Naive thymus-derived CD4-positive, alpha-beta T cell (primary cell): Measurements from ENCODE around the gene PPA2. TPM values are rescaled to one million over a fixed set of nuclear protein-coding genes. Genes with fewer than 3 reads are reported as not detected.
A peak's percentile ranks its signal among the peaks of the same experiment; 100 is the strongest.

Experiments used
- ATAC-seq: fragments of 150-1000 bp; cut with Tn5 transposase; 2 replicates; pipeline ENCODE4 v1.10.0; 2021; ENCODE audit warnings: mild to moderate bottlenecking, moderate library complexity
- CTCF ChIA-PET: fragments of 350-600 bp; sonication (Branson Sonifier 250); formaldehyde crosslinking; loops from one replicate; lab custom pipeline; 2021; ENCODE audit warnings: antibody characterized with exemption; lab: Charles Lee
- POLR2A ChIA-PET: fragments of 350-600 bp; sonication (Branson Sonifier 250); formaldehyde crosslinking; loops from one replicate; lab custom pipeline; 2021; ENCODE audit warnings: antibody characterized with exemption, inconsistent platforms; lab: Charles Lee
- DNase-seq, 9 donors: peaks; one replicate each; pipeline versions ENCODE4 v3.0.0 to v3.0.0-alpha.2; 2020 to 2022; ENCODE audit warnings: mixed read lengths in 1 of 9
- H3K27ac ChIP-seq: one replicate; pipeline ENCODE4 v1.7.0; 2013; ENCODE audit warnings: mild to moderate bottlenecking, low read depth, low read length, moderate library complexity
- H3K27me3 ChIP-seq, 2 donors: one replicate each; pipeline ENCODE4 v1.7.0; 2013; ENCODE audit warnings: low read length in 2 of 2, mild to moderate bottlenecking in 2 of 2, moderate library complexity in 2 of 2; ENCODE audit not compliant: control insufficient read depth in 2 of 2, insufficient read depth in 2 of 2
- H3K36me3 ChIP-seq, 3 experiments: 1 replicate in 2 of 3; 2 replicates in 1 of 3; pipeline ENCODE4 v1.7.0; 2013; ENCODE audit warnings: low read length in 3 of 3, mild to moderate bottlenecking in 3 of 3, moderate library complexity in 1 of 3; ENCODE audit not compliant: insufficient read depth in 3 of 3, control insufficient read depth in 2 of 3
- H3K4me1 ChIP-seq, 2 donors: one replicate each; pipeline ENCODE4 v1.7.0; 2013; ENCODE audit warnings: low read length in 2 of 2, mild to moderate bottlenecking in 2 of 2, moderate library complexity in 1 of 2; ENCODE audit not compliant: control insufficient read depth in 2 of 2, insufficient read depth in 2 of 2
- H3K4me3 ChIP-seq: 2 replicates; pipeline ENCODE4 v1.7.0; 2013; ENCODE audit warnings: mild to moderate bottlenecking, low read length
- H3K9me3 ChIP-seq, 3 experiments: 1 replicate in 2 of 3; 2 replicates in 1 of 3; pipeline ENCODE4 v1.7.0; 2013; ENCODE audit warnings: low read length in 3 of 3; ENCODE audit not compliant: control insufficient read depth in 2 of 3
- H3K27ac Mint-ChIP-seq, 9 donors: one replicate each; pipeline ENCODE4 v1.8.0; 2020 to 2022; ENCODE audit warnings: mixed read lengths in 9 of 9, mild to moderate bottlenecking in 8 of 9, moderate library complexity in 5 of 9, inconsistent platforms in 2 of 9
- H3K27me3 Mint-ChIP-seq, 5 donors: one replicate each; pipeline ENCODE4 v1.8.0; 2021 to 2022; ENCODE audit warnings: mixed read lengths in 5 of 5, mild to moderate bottlenecking in 1 of 5
- H3K36me3 Mint-ChIP-seq, 5 donors: one replicate each; pipeline ENCODE4 v1.8.0; 2020 to 2022; ENCODE audit warnings: mixed read lengths in 5 of 5, mild to moderate bottlenecking in 3 of 5, inconsistent platforms in 1 of 5
- H3K4me1 Mint-ChIP-seq, 7 donors: one replicate each; pipeline ENCODE4 v1.8.0; 2020 to 2022; ENCODE audit warnings: mixed read lengths in 7 of 7, mild to moderate bottlenecking in 3 of 7, inconsistent platforms in 1 of 7
- H3K4me3 Mint-ChIP-seq, 10 donors: one replicate each; pipeline ENCODE4 v1.8.0; 2020 to 2022; ENCODE audit warnings: mild to moderate bottlenecking in 10 of 10, mixed read lengths in 10 of 10, moderate library complexity in 6 of 10, inconsistent platforms in 2 of 10
- H3K9me3 Mint-ChIP-seq, 11 donors: one replicate each; pipeline ENCODE4 v1.8.0; 2020 to 2022; ENCODE audit warnings: mixed read lengths in 11 of 11, mild to moderate bottlenecking in 4 of 11, inconsistent platforms in 1 of 11, moderate library complexity in 1 of 11
- intact Hi-C, 2 donors: fragments of 100-400 bp; cut with micrococcal nuclease; formaldehyde crosslinking; loops; one replicate each; pipeline ENCODE4 v1.15.1; 2023
- polyA plus RNA-seq, 2 donors: library from polyadenylated mRNA; unstranded; fragments of 300-500 nt; fragmentation: Illumina TruSeq; gene quantifications; one replicate each; pipeline ENCODE4 v1.2.3, GENCODE V29; 2021
- total RNA-seq, 6 experiments: library from RNA in 5 of 6; stranded (reverse) in 5 of 6; gene quantifications; 1 replicate in 5 of 6; 2 replicates in 1 of 6; pipeline ENCODE4 v1.2.3 and lab custom pipeline; 2021 to 2026

The PPA2 gene
- total and polyA plus RNA-seq, 7 experiments from 2014 or later, result 38.2 to 107 (median 51.2) TPM

DNA sequence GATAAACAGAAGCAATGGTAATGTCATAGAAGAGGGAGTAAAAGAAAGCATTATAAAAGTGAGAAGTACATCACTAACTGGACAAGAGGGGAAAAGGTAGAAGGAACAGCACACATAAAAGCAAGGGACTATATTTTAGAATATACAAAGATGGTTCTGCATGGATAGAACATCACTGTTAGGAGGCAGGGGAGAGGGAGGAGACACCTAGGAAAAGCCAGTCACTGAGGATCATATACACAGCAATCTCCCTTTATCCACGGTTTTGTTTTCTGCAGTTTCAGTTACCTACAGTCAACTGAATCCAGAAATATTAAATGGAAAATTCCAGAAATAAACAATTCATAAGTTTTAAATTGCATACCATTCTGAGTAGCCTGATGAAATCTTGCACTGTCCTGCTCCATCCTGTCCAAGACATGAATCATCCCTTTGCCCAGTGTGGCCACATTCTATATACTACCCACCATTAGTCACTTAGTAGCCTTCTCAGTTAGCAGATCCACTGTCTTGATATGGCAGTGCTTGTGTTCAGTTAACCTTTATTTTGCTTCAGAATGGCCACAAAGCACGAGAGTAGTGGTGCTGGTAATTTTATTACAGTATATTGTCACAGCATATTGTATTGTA, 74.2 kb downstream of the PPA2 start:
- intact Hi-C loops, result no loop called here
- no peaks in the 10 kb centered on the region for H3K27me3 ChIP-seq
- H3K27ac Mint-ChIP-seq, result no peak overlapping the region
- no peaks in the 10 kb centered on the region for H3K27me3 Mint-ChIP-seq
- peaks cover 4 to 54% (median 42%) of the 10 kb centered on the region in 5 donors for H3K36me3 Mint-ChIP-seq
- no peak overlapping the region for H3K27ac ChIP-seq
- CTCF ChIA-PET, result no interaction called here
- H3K4me1 ChIP-seq, result no peaks in the 10 kb centered on the region
- POLR2A ChIA-PET, result no interaction called here
- ATAC-seq, result no peak
- H3K9me3 ChIP-seq, result no peaks in the 10 kb centered on the region
- no peak overlapping the region for H3K4me3 Mint-ChIP-seq
- H3K36me3 ChIP-seq, result peaks cover 0 to 12% (median 0%) of the 10 kb centered on the region in 3 experiments
- peaks cover 0 to 4% (median 0%) of the 10 kb centered on the region in 11 donors for H3K9me3 Mint-ChIP-seq
- no peak for DNase-seq
- H3K4me3 ChIP-seq, result no peak overlapping the region
- H3K4me1 Mint-ChIP-seq, result peaks cover 0 to 2% (median 0%) of the 10 kb centered on the region in 7 donors

DNA sequence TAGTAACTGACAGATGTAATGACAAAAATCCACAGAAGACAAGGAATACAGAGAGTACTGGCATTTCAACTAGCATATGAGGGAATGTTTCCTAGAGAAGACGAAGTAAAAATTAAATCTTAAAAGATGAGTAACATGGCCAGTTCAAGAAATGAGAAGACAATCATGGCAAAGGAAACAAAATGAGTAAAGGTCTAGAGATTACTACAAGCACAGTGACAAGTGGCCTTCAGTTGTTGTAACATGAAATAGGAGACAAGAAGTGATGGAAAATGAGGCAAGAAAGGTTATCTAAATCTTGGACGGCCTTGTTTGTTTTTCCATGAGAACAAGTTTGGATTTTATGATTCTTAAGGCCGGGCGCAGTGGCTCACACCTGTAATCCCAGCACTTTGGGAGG, 81.0 kb downstream of the PPA2 start:
- H3K4me1 Mint-ChIP-seq, result peaks cover 0 to 6% (median 0%) of the 10 kb centered on the region in 7 donors
- H3K27ac Mint-ChIP-seq, result no peak overlapping the region
- Histone ChIP-seq H3K9me3 (no peaks in the 10 kb centered on the region), H3K4me1 (no peaks in the 10 kb centered on the region), H3K4me3 (no peak overlapping the region), H3K36me3 (peaks cover 0 to 16% (median 0%) of the 10 kb centered on the region in 3 experiments), H3K27me3 (no peaks in the 10 kb centered on the region), H3K27ac (no peak overlapping the region)
- no peak overlapping the region for H3K4me3 Mint-ChIP-seq
- H3K27me3 Mint-ChIP-seq, result no peaks in the 10 kb centered on the region
- DNase-seq (no peak), ATAC-seq (no peak)
- ChIA-PET CTCF (no interaction called here), POLR2A (no interaction called here)
- intact Hi-C loops, result no loop called here
- peaks cover 0 to 11% (median 0%) of the 10 kb centered on the region in 11 donors for H3K9me3 Mint-ChIP-seq
- peaks cover 10 to 65% (median 51%) of the 10 kb centered on the region in 5 donors for H3K36me3 Mint-ChIP-seq

DNA sequence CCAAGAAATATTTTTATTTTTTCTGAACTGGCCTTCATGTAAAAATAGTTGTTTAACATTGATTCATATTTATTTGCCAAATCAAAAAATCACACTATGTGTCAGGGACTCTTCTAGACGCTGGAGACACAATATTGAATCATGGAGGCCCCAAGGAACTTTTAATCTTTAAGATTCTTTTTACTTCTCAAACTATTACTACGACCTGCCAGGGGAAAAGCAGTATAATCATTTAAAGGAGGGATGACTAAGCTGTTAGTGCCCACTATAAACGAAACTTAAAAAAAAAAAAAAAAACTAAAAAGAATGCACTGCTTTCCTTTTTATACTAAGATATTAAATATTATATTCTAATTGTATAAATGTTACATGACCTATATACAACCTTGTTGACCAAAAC, 84.7 kb downstream of the PPA2 start:
- ChIA-PET CTCF (no interaction called here), POLR2A (no interaction called here)
- H3K27ac Mint-ChIP-seq, result no peak overlapping the region
- H3K27me3 Mint-ChIP-seq, result no peaks in the 10 kb centered on the region
- ATAC-seq, result no peak
- no peak for DNase-seq
- intact Hi-C loops, result no loop called here
- no peak overlapping the region for H3K27ac ChIP-seq
- no peaks in the 10 kb centered on the region for H3K4me1 ChIP-seq
- H3K9me3 Mint-ChIP-seq, result peaks cover 0 to 11% (median 0%) of the 10 kb centered on the region in 11 donors
- no peak overlapping the region for H3K4me3 Mint-ChIP-seq
- no peaks in the 10 kb centered on the region for H3K9me3 ChIP-seq
- H3K27me3 ChIP-seq, result no peaks in the 10 kb centered on the region
- peaks cover 0 to 12% (median 0%) of the 10 kb centered on the region in 3 experiments for H3K36me3 ChIP-seq
- peaks cover 18 to 57% (median 50%) of the 10 kb centered on the region in 5 donors for H3K36me3 Mint-ChIP-seq
- no peak overlapping the region for H3K4me3 ChIP-seq
- H3K4me1 Mint-ChIP-seq, result peaks cover 0 to 14% (median 0%) of the 10 kb centered on the region in 7 donors

DNA sequence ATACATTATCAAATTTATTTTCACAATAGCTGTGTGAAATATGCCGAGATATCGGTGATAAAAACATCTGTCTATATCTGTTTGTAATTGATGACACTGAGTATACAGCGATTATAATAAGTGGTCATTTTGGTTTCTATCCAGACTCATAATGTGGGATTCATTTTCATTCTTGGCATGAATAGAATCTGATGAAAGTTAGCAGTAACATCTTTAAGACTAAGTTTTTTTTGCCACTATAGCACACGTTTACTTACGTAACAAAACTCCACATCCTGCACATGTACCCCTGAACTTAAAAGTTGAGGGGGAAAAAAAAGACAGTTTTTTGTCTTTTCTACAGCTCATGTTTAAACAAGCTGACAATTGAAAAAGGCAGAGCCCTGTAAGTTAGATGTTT, 86.4 kb downstream of the PPA2 start:
- Histone ChIP-seq H3K9me3 (no peaks in the 10 kb centered on the region), H3K36me3 (peaks cover 0 to 12% (median 0%) of the 10 kb centered on the region in 3 experiments), H3K27me3 (no peaks in the 10 kb centered on the region), H3K4me3 (no peak overlapping the region), H3K4me1 (no peaks in the 10 kb centered on the region), H3K27ac (no peak overlapping the region)
- Mint-ChIP-seq H3K9me3 (peaks cover 0 to 11% (median 0%) of the 10 kb centered on the region in 11 donors), H3K4me1 (peaks cover 0 to 14% (median 0%) of the 10 kb centered on the region in 7 donors), H3K27me3 (no peaks in the 10 kb centered on the region), H3K4me3 (no peak overlapping the region), H3K27ac (no peak overlapping the region), H3K36me3 (peaks cover 13 to 64% (median 57%) of the 10 kb centered on the region in 5 donors)
- intact Hi-C loops, result no loop called here
- DNase-seq (no peak), ATAC-seq (no peak)
- ChIA-PET POLR2A (no interaction called here), CTCF (no interaction called here)

DNA sequence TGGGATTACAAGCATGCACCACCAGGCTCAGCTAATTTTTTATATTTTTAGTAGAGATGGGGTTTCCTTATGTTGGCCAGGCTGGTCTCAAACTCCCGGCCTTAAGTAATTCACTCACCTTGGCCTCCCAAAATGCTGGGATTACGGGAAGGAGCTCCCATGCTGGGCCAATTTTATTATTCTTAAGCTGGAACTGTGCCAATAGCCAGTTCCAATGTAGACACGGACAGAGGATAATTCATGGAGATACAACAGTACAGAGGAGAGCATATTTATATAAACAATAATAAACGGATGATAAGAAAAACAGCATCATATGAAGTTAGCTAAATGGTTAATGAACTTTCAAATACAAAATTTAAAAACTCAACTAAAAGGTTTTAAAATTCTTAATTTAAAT, 87.8 kb downstream of the PPA2 start:
- Histone ChIP-seq H3K27me3 (no peaks in the 10 kb centered on the region), H3K27ac (no peak overlapping the region), H3K9me3 (no peaks in the 10 kb centered on the region), H3K4me3 (no peak overlapping the region), H3K4me1 (no peaks in the 10 kb centered on the region), H3K36me3 (peaks cover 0 to 12% (median 0%) of the 10 kb centered on the region in 3 experiments)
- Mint-ChIP-seq H3K27me3 (no peaks in the 10 kb centered on the region), H3K4me1 (peaks cover 0 to 8% (median 0%) of the 10 kb centered on the region in 7 donors), H3K27ac (peak overlapping the region in 1 of 9 donors; percentile 55), H3K4me3 (no peak overlapping the region), H3K9me3 (peaks cover 0 to 11% (median 0%) of the 10 kb centered on the region in 11 donors), H3K36me3 (peaks cover 8 to 63% (median 56%) of the 10 kb centered on the region in 5 donors)
- intact Hi-C loops, result no loop called here
- ATAC-seq, result no peak
- ChIA-PET CTCF (interaction anchor here (1.1 kb wide), 1 partner anchor 15 kb away, joined by 3 read pairs; no protein-coding TSS in a partner anchor), POLR2A (no interaction called here)
- no peak for DNase-seq

DNA sequence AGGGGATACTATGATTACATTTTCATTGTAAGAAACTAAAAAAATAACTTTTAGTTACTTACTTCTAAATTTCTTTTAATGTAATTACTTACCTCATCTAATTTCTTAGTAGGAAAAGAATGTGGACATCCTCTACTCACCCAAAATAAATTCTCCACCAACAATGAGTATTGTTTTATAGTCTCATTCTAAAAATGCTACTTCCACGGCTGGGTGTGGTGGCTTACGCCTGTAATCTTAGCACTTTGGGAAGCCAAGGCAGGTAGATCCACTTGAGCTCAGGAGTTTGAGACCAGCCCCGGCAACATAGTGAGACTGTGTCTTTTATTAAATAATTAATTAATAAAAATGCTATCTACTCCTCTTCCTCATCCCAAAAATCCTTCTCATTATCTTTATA, 99.8 kb downstream of the PPA2 start:
- DNase-seq (no peak), ATAC-seq (no peak)
- no peaks in the 10 kb centered on the region for H3K27me3 ChIP-seq
- Mint-ChIP-seq H3K4me3 (no peak overlapping the region), H3K4me1 (no peaks in the 10 kb centered on the region), H3K9me3 (no peaks in the 10 kb centered on the region), H3K27me3 (no peaks in the 10 kb centered on the region), H3K27ac (no peak overlapping the region), H3K36me3 (peaks cover 0 to 58% (median 55%) of the 10 kb centered on the region in 5 donors)
- POLR2A ChIA-PET, result no interaction called here
- no peaks in the 10 kb centered on the region for H3K4me1 ChIP-seq
- H3K27ac ChIP-seq, result no peak overlapping the region
- H3K4me3 ChIP-seq, result no peak overlapping the region
- intact Hi-C loops, result no loop called here
- no peaks in the 10 kb centered on the region for H3K9me3 ChIP-seq
- peaks cover 0 to 11% (median 0%) of the 10 kb centered on the region in 3 experiments for H3K36me3 ChIP-seq
- CTCF ChIA-PET, result no interaction called here

DNA sequence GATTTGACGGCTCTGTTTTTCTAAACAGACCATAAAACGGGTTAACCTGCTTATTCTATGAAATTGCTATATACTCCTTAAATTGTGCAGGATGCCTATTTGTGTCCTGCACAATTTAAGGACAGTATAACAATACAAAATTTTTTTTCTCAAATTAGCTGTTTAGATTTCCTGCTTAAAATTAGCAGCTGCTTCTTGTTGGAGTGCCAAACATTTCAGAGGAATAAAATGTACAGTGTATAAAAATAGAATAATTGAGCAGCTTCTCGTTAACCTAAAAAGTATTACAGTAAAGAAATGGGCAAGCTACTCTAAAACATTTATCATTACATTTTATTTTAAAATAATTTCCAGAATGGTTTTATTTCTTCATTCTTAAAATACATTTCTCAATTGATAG, 100.5 kb downstream of the PPA2 start:
- H3K4me1 ChIP-seq, result no peaks in the 10 kb centered on the region
- Mint-ChIP-seq H3K36me3 (peaks cover 4 to 63% (median 60%) of the 10 kb centered on the region in 5 donors), H3K4me3 (no peak overlapping the region), H3K9me3 (peaks cover 0 to 5% (median 3%) of the 10 kb centered on the region in 11 donors), H3K27me3 (no peaks in the 10 kb centered on the region), H3K27ac (no peak overlapping the region), H3K4me1 (no peaks in the 10 kb centered on the region)
- CTCF ChIA-PET, result no interaction called here
- POLR2A ChIA-PET, result no interaction called here
- DNase-seq (no peak), ATAC-seq (no peak)
- no peak overlapping the region for H3K27ac ChIP-seq
- no peaks in the 10 kb centered on the region for H3K9me3 ChIP-seq
- peaks cover 0 to 16% (median 0%) of the 10 kb centered on the region in 3 experiments for H3K36me3 ChIP-seq
- H3K4me3 ChIP-seq, result no peak overlapping the region
- no peaks in the 10 kb centered on the region for H3K27me3 ChIP-seq
- intact Hi-C loops, result no loop called here
